ENCODE data around the gene CCHCR1. TPM values are rescaled to one million over a fixed set of nuclear protein-coding genes. Genes with fewer than 3 reads are reported as not detected.

The CCHCR1 gene
- total RNA-seq, 1 donor from 2014 or later: 14.7 TPM

- peak overlapping the region in 1 of 2 donors; percentile 19 for H3K27ac ChIP-seq
- H3K4me3 ChIP-seq: peak overlapping the region in 1 of 2 donors; percentile 50
- TF ChIP-seq CTCF (IDR thresholded peaks at IDR 0.05): no peak
- H3K27me3 ChIP-seq: no peaks in the 10 kb centered on the region
- DNase-seq (ENCODE audit: low spot score in 2 of 2): peak in 1 of 2 donors; percentile 71
- no peaks in the 10 kb centered on the region for H3K9me3 ChIP-seq
- no peaks in the 10 kb centered on the region for H3K4me1 ChIP-seq
- intact Hi-C loops (cut with DNase I): no loop called here
- no peaks in the 10 kb centered on the region for H3K36me3 ChIP-seq
Observed at GRCh38 chr6:31180500-31180899, 22.9 kb upstream of the CCHCR1 start.

- no peak overlapping the region for H3K27ac ChIP-seq
- no peak for DNase-seq (ENCODE audit: low spot score in 2 of 2)
Observed at GRCh38 chr6:31179896-31180295, 22.3 kb upstream of the CCHCR1 start.

GRCh38 chr6:31179042-31179386 lies 21.4 kb upstream of the CCHCR1 start:
- no peaks in the 10 kb centered on the region for H3K27me3 ChIP-seq
- H3K9me3 ChIP-seq: no peaks in the 10 kb centered on the region
- H3K36me3 ChIP-seq: no peaks in the 10 kb centered on the region
- intact Hi-C loops (cut with DNase I): no loop called here
- no peak overlapping the region for H3K27ac ChIP-seq
- TF ChIP-seq CTCF (IDR thresholded peaks at IDR 0.05): no peak
- H3K4me3 ChIP-seq: no peak overlapping the region
- no peak for DNase-seq (ENCODE audit: low spot score in 2 of 2)
- H3K4me1 ChIP-seq: no peaks in the 10 kb centered on the region

More at GRCh38 chr6:31179896-31180295, 22.3 kb upstream of the CCHCR1 start:
- TF ChIP-seq CTCF (IDR thresholded peaks at IDR 0.05): no peak
- Histone ChIP-seq H3K27me3 (no peaks in the 10 kb centered on the region), H3K4me1 (no peaks in the 10 kb centered on the region), H3K36me3 (no peaks in the 10 kb centered on the region), H3K4me3 (peak overlapping the region in 1 of 2 donors; percentile 50), H3K9me3 (no peaks in the 10 kb centered on the region)
- intact Hi-C loops (cut with DNase I): no loop called here

- no peak overlapping the region for H3K4me3 ChIP-seq
- H3K36me3 ChIP-seq: no peaks in the 10 kb centered on the region
- no peaks in the 10 kb centered on the region for H3K9me3 ChIP-seq
- no peak for TF ChIP-seq CTCF (IDR thresholded peaks at IDR 0.05)
- no peaks in the 10 kb centered on the region for H3K4me1 ChIP-seq
- no peaks in the 10 kb centered on the region for H3K27me3 ChIP-seq
- intact Hi-C loops (cut with DNase I): no loop called here
- no peak for DNase-seq (ENCODE audit: low spot score in 2 of 2)
- H3K27ac ChIP-seq: no peak overlapping the region
Observed at GRCh38 chr6:31178143-31179041, 20.8 kb upstream of the CCHCR1 start.

GRCh38 chr6:31175971-31176370 lies 18.4 kb upstream of the CCHCR1 start:
- H3K4me1 ChIP-seq: no peaks in the 10 kb centered on the region
- no peaks in the 10 kb centered on the region for H3K36me3 ChIP-seq
- H3K27ac ChIP-seq: no peak overlapping the region
- H3K4me3 ChIP-seq: no peak overlapping the region
- intact Hi-C loops (cut with DNase I): no loop called here
- no peak for DNase-seq (ENCODE audit: low spot score in 2 of 2)
- TF ChIP-seq CTCF (IDR thresholded peaks at IDR 0.05): no peak
- H3K9me3 ChIP-seq: no peaks in the 10 kb centered on the region
- H3K27me3 ChIP-seq: no peaks in the 10 kb centered on the region
